ENCODE results near the gene ATP6V0D1.

DNA sequence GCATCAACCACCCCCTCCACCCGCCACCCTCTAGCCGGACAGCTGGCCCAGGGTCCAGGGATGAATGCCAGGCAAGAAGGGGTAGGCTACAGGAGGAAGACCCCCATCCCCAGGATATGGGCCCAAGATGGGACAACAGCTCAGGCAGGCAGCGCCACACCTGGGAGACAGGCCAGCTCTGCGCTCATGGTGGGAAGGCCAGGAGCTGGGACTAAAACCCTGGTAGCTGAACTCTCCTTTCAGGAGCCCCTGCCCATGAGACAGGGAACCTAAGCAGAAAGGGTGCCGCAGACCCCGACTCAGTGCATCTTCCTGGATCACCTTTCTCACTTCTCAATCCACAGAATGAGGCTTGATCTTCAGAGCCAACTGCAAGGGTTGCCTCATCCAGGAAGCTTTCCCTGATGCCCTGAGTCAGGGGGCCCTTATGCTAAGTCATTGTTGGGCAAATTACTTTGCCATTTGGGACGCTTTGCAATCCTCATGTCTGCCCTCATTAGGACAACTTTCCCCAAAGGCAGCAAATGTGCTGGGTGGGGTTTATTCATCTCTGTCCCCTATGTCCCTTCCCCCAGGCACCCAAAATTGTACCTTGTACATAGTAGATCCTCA is 73.7 kb downstream of the ATP6V0D1 start:
- TF ChIP-seq NFIC (IDR thresholded peaks at IDR 0.05) (no peak), FOXM1 (IDR thresholded peaks at IDR 0.05; ENCODE audit: borderline replicate concordance, low read depth) (no peak), TAF1 (IDR thresholded peaks at IDR 0.05; ENCODE audit: low read depth) (no peak), EP300 (IDR thresholded peaks at IDR 0.05; ENCODE audit: borderline replicate concordance) (no peak), RAD21 (IDR thresholded peaks at IDR 0.05; ENCODE audit: low read depth) (no peak)
- TF ChIP-seq, protein P1, sequence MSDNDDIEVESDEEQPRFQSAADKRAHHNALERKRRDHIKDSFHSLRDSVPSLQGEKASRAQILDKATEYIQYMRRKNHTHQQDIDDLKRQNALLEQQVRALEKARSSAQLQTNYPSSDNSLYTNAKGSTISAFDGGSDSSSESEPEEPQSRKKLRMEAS (IDR thresholded peaks at IDR 0.05), result no peak
